GM10266 (cell line): ENCODE data around the gene VAT1.
A peak's percentile ranks its signal among the peaks of the same experiment; 100 is the strongest.
"Not testable (repeated sequence)": the region's sequence is repeated elsewhere in the genome, so short reads cannot be mapped to it uniquely, and the experiment has no call there.

Experiments used
- DNase-seq: peaks from one replicate; pipeline ENCODE4 v3.0.0; 2012; ENCODE audit errors: extremely low spot score
- TF ChIP-seq, protein P1 (sequence below): IDR thresholded peaks from 2 replicates; pipeline ENCODE4 v1.5.1; 2012; ENCODE audit warnings: mild to moderate bottlenecking, low read depth; ENCODE audit not compliant: control insufficient read depth, insufficient read depth; ENCODE audit errors: missing control alignments

VAT1 gene

DNA sequence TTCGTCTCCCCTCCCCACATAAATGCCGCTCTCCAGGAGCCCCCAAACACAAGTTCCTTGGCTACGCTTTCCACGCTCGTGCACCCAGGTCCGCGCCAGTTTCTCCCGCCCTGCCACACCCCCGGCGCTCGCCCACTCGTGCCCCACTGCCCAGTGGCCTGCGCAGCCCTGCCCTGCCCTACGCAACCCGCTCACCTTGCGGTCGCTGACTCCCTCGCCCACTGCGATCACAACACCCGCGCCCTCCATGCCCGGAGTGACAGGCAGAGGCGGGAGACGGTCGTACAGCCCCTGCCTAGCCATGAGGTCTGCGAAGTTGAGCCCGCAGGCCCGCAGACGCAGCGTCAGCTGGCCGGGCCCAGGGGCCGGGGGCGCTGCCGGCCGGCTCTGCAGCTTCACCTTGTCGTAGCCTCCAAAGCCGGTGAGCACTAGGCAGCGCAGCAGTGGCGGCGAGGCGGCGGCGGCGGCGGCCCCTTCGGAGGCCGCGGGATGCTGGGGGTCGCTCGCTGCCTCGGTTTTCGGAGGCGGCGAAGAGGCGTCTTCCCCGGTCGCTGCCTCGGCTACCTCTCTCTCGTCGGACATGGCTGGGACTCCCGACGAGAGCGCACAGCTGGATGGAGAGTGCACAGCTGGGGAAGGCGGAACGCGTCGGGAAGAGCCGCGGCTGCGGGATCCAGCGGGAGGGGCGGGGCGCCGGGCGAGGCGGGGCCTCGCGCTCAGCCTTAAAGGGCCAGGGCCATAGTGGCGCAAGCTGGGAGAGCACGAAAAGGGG, at the start of gene VAT1:
VAT1 (minus strand) TSS at position 645 of the 772 bp plus-strand sequence; CDS start at position 582, 63 bp downstream.
- peak; percentile 84 for DNase-seq
- TF ChIP-seq, protein P1, sequence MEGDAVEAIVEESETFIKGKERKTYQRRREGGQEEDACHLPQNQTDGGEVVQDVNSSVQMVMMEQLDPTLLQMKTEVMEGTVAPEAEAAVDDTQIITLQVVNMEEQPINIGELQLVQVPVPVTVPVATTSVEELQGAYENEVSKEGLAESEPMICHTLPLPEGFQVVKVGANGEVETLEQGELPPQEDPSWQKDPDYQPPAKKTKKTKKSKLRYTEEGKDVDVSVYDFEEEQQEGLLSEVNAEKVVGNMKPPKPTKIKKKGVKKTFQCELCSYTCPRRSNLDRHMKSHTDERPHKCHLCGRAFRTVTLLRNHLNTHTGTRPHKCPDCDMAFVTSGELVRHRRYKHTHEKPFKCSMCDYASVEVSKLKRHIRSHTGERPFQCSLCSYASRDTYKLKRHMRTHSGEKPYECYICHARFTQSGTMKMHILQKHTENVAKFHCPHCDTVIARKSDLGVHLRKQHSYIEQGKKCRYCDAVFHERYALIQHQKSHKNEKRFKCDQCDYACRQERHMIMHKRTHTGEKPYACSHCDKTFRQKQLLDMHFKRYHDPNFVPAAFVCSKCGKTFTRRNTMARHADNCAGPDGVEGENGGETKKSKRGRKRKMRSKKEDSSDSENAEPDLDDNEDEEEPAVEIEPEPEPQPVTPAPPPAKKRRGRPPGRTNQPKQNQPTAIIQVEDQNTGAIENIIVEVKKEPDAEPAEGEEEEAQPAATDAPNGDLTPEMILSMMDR = no peak

DNA sequence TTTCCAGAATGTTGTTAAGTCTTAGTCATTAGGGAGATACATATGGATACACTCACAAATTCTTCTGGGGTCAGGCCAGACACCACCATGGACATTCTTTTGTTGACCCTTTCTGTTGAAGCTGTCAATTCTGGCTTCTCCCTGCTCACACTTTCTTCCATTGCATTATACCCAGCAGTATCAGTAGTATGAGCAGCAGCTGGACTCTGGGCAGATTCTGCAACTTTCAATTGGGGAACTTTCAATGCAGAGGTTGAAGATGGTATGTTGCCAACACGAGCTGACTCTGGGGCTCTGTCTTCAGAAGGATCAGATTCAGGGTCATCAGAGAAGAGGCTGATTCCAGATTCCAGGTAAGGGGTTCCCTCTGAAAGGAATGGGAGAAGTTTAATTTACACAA, 48.7 kb upstream of the VAT1 start:
- no peak for DNase-seq
- TF ChIP-seq, protein P1 = no peak

DNA sequence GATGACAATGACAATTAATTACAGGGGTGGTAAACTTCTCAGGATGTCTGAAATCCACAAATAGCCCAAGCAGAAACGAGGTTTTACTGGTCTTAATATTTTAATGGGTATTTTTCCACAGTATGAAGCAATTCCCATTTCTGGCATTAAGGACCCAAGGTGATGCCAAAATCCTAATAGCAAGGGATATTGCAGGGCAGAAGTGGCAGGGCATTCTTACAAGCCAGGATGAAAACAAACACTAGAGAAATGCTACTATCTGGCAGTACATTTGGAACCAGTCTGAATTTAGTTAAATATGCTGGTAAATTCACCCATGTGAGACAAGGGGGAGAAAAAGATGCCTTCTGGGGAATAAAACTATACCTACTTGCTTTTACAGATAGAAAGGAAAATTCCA, 48.1 kb upstream of the VAT1 start:
- TF ChIP-seq, protein P1 = no peak
- no peak for DNase-seq

DNA sequence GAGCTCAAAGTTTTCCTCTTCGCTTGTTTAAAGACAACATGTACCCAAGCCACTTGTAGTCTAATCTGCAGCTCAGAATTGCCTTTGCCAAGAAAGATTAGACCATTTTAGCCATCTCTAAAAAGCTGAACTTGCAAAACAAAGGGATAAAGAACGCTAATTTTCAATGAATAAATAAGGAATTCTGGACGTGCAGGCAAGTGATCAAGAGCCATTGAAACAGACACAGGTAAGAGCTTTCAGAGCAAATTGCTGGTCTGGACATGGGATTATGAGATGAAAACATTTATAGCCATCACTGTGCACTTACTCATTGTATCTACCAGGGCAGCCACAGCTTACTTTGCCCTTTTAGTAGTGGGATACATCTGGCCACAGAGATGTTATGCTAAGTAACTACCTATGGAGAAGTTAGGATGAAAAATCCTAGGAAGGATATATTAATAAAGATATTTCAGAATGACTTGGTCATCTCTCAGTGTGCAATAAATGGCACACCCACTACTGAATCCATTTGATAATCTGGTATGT, 47.2 kb upstream of the VAT1 start:
- TF ChIP-seq, protein P1 = no peak
- DNase-seq = no peak

DNA sequence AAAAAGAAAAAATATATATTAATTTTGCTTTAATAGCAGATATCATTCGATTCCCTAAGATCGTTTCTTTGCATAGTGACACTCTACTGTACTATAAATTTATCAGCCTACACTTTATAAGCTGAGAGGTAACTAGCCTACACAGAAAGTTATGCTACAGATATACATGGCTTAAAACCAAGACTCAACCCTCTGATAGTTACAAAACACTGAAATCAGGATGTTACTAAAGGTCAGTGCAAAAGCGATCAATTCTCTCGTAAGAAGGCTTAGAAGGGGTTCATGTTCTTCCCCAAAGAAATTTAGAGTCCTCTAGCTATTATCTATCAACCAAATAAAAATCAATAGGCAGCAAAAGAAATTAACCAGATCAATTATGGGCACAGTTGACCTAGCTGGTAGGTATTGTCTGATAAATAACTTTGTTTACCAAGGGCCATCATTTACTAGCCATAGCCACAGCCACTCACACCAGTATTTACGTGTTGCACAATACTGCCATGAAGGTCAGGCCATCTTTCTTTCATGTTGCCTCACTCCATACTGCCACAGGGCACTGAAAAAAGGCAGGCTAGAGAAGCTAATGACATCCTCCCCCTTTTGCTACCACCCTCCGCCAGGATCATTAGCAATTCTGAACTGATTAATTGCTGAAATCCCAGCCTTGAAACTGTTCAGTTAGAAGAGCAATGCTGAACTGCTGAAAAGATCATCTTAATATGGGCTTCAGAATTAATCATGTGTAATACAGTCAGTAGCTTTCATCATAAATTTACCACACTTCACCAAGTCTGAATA, 46.6 kb upstream of the VAT1 start:
- no peak for DNase-seq
- TF ChIP-seq, protein P1 = no peak

DNA sequence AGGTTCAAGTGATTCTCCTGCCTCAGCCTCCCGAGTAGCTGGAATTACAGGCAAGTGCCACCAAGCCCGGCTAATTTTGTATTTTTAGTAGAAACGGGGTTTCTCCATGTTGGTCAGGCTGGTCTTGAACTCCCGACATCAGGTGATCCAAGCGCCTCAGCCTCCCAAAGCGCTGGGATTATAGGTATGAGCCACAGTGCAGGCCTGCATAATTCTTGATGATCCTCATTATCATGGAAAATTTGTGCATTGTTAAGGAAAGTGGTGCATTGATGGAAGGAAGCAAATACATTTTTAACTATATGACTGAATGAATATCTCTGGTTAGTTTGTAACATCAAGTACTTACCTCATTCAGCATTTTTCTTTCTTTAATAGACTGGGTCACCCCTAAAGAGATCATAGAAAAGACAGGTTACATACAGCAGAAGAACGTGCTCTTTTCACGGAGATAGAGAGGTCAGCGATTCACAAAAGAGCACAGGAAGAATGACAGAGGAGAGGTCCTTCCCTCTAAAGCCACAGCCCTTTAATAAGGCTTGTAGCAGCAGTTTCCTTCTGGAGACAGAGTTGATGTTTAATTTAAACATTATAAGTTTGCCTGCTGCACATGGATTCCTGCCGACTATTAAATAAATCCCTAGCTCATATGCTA, 40.9 kb upstream of the VAT1 start:
- TF ChIP-seq, protein P1 = no peak
- DNase-seq = no peak

DNA sequence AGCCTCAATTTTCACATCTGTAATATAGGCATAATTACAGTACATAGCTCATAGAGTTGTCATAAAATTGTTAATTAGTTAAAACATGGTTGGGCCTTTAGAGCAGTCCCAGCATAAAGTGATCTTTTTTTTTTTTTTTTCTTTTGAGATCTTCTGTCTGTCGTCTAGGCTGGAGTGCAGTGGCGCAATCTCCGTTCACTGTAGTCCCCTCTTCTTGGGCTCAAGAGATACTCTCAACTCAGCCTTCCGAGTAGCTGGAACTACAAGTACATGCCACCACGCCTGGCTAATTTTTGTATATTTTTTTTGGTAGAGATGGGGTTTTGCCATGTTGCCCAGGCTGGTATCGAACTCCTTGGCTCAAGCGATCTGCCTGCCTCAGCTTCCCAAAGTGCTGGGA, 33.9 kb upstream of the VAT1 start:
- TF ChIP-seq, protein P1 = no peak
- no peak for DNase-seq

DNA sequence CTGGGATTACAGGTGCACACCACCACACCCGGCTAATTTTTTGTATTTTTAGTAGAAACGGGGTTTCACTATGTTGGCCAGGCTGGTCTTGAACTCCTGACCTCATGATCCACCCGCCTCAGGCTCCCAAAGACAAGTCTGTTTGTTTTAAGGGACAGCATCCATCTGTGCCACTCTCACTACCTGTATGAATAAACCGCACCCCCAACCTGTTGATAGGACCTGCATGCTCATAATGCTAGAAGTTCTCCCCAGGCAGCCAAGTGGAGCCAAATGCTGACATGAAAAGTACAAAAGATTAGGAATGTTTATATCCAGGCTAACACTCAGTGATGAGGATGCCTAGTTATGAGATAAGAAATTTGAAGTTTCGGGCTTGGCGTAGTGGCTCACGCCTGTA, 30.8 kb upstream of the VAT1 start:
- not testable (repeated sequence) for DNase-seq
